ENCODE data around the gene JAKMIP1. TPM values are rescaled to one million over a fixed set of nuclear protein-coding genes. Genes with fewer than 3 reads are reported as not detected.

The JAKMIP1 gene
- total and polyA plus RNA-seq, 2 experiments from 2014 or later: not detected

- H3K27me3 ChIP-seq (replicated peaks; ENCODE audit: insufficient read depth): peaks cover 8% of the 10 kb centered on the region; the same call in 1 of the 2 replicates
- no peak overlapping the region for H3K27ac ChIP-seq
- no peaks in the 10 kb centered on the region for H3K36me3 ChIP-seq (ENCODE audit: low read depth)
- no peaks in the 10 kb centered on the region for H3K9me3 ChIP-seq (ENCODE audit: low read depth)
- H3K9ac ChIP-seq: no peak overlapping the region
- no peak overlapping the region for H3K4me3 ChIP-seq
- no peaks in the 10 kb centered on the region for H3K79me2 ChIP-seq (ENCODE audit: insufficient read depth)
- H3K9me2 ChIP-seq (ENCODE audit: insufficient read depth): no peaks in the 10 kb centered on the region
- no peaks in the 10 kb centered on the region for H3K4me1 ChIP-seq (ENCODE audit: insufficient read depth)
- no peak for DNase-seq
- in situ Hi-C loops (cut with MboI): no loop called here
- WGBS, 2 experiments (ENCODE audit: low coverage in 1 of 2, low lambda C conversion rate in 2 of 2, missing lambda C conversion rate in 2 of 2): 4 to 5% methylated on average over 4 of the region's 4 CpGs
- H3F3A ChIP-seq (ENCODE audit: insufficient read depth): no peaks in the 10 kb centered on the region
- no peaks in the 10 kb centered on the region for H4K20me1 ChIP-seq (ENCODE audit: insufficient read depth)
- no peak for TF ChIP-seq EZH2phosphoT487 (IDR thresholded peaks at IDR 0.05; ENCODE audit: insufficient read depth, low read depth)
- TF ChIP-seq EZH2 (IDR thresholded peaks at IDR 0.05; ENCODE audit: insufficient read depth, poor library complexity, severe bottlenecking): no peak
- no peak overlapping the region for H3K4me2 ChIP-seq (ENCODE audit: unreplicated experiment)
- no peak overlapping the region for H2AFZ ChIP-seq
These were observed 5.6 kb upstream of the JAKMIP1 start for GRCh38 chr4:6205973-6206372.

GRCh38 chr4:6205567-6205931 lies 5.2 kb upstream of the JAKMIP1 start:
- no peaks in the 10 kb centered on the region for H4K20me1 ChIP-seq (ENCODE audit: insufficient read depth)
- WGBS, 2 experiments (ENCODE audit: low coverage in 1 of 2, low lambda C conversion rate in 2 of 2, missing lambda C conversion rate in 2 of 2): 52 to 54% methylated on average over 4 of the region's 4 CpGs
- H3K27me3 ChIP-seq (replicated peaks; ENCODE audit: insufficient read depth): peaks cover 11% of the 10 kb centered on the region; the same call in 1 of the 2 replicates
- in situ Hi-C loops (cut with MboI): no loop called here
- TF ChIP-seq EZH2 (IDR thresholded peaks at IDR 0.05; ENCODE audit: insufficient read depth, poor library complexity, severe bottlenecking) (no peak), EZH2phosphoT487 (IDR thresholded peaks at IDR 0.05; ENCODE audit: insufficient read depth, low read depth) (no peak)
- no peaks in the 10 kb centered on the region for H3F3A ChIP-seq (ENCODE audit: insufficient read depth)
- no peak overlapping the region for H2AFZ ChIP-seq
- H3K4me3 ChIP-seq: no peak overlapping the region
- H3K4me1 ChIP-seq (ENCODE audit: insufficient read depth): no peaks in the 10 kb centered on the region
- no peak overlapping the region for H3K4me2 ChIP-seq (ENCODE audit: unreplicated experiment)
- no peak overlapping the region for H3K27ac ChIP-seq
- H3K9ac ChIP-seq: no peak overlapping the region
- DNase-seq: no peak
- H3K9me3 ChIP-seq (ENCODE audit: low read depth): no peaks in the 10 kb centered on the region
- no peaks in the 10 kb centered on the region for H3K36me3 ChIP-seq (ENCODE audit: low read depth)
- H3K9me2 ChIP-seq (ENCODE audit: insufficient read depth): no peaks in the 10 kb centered on the region
- no peaks in the 10 kb centered on the region for H3K79me2 ChIP-seq (ENCODE audit: insufficient read depth)

GRCh38 chr4:6204871-6205566 lies 4.7 kb upstream of the JAKMIP1 start:
- Histone ChIP-seq H3K4me3 (no peak overlapping the region), H2AFZ (no peak overlapping the region), H4K20me1 (ENCODE audit: insufficient read depth) (no peaks in the 10 kb centered on the region), H3K9ac (no peak overlapping the region), H3K4me1 (ENCODE audit: insufficient read depth) (no peaks in the 10 kb centered on the region), H3K27me3 (replicated peaks; ENCODE audit: insufficient read depth) (peaks cover 11% of the 10 kb centered on the region; the same call in 1 of the 2 replicates), H3K9me3 (ENCODE audit: low read depth) (no peaks in the 10 kb centered on the region), H3K27ac (no peak overlapping the region), H3K4me2 (ENCODE audit: unreplicated experiment) (no peak overlapping the region), H3F3A (ENCODE audit: insufficient read depth) (no peaks in the 10 kb centered on the region), H3K79me2 (ENCODE audit: insufficient read depth) (no peaks in the 10 kb centered on the region), H3K9me2 (ENCODE audit: insufficient read depth) (no peaks in the 10 kb centered on the region), H3K36me3 (ENCODE audit: low read depth) (no peaks in the 10 kb centered on the region)
- WGBS, 2 experiments (ENCODE audit: low coverage in 1 of 2, low lambda C conversion rate in 2 of 2, missing lambda C conversion rate in 2 of 2): 26 to 29% methylated on average over 8 of the region's 8 CpGs
- in situ Hi-C loops (cut with MboI): no loop called here
- TF ChIP-seq EZH2phosphoT487 (IDR thresholded peaks at IDR 0.05; ENCODE audit: insufficient read depth, low read depth) (no peak), EZH2 (IDR thresholded peaks at IDR 0.05; ENCODE audit: insufficient read depth, poor library complexity, severe bottlenecking) (no peak)
- DNase-seq: no peak

- H3K27ac ChIP-seq: no peak overlapping the region
- no peak overlapping the region for H3K4me2 ChIP-seq (ENCODE audit: unreplicated experiment)
- no peak overlapping the region for H3K9ac ChIP-seq
- no peak for DNase-seq
- no peaks in the 10 kb centered on the region for H3K9me2 ChIP-seq (ENCODE audit: insufficient read depth)
- H3K4me1 ChIP-seq (ENCODE audit: insufficient read depth): no peaks in the 10 kb centered on the region
- H3F3A ChIP-seq (ENCODE audit: insufficient read depth): no peaks in the 10 kb centered on the region
- H4K20me1 ChIP-seq (ENCODE audit: insufficient read depth): no peaks in the 10 kb centered on the region
- no peak overlapping the region for H3K4me3 ChIP-seq
- H3K27me3 ChIP-seq (replicated peaks; ENCODE audit: insufficient read depth): peaks cover 11% of the 10 kb centered on the region; the same call in 1 of the 2 replicates
- in situ Hi-C loops (cut with MboI): no loop called here
- no peak overlapping the region for H2AFZ ChIP-seq
- no peaks in the 10 kb centered on the region for H3K79me2 ChIP-seq (ENCODE audit: insufficient read depth)
- WGBS, 2 experiments (ENCODE audit: low coverage in 1 of 2, low lambda C conversion rate in 2 of 2, missing lambda C conversion rate in 2 of 2): 50 to 55% methylated on average over 3 of the region's 3 CpGs
- H3K36me3 ChIP-seq (ENCODE audit: low read depth): no peaks in the 10 kb centered on the region
- TF ChIP-seq EZH2 (IDR thresholded peaks at IDR 0.05; ENCODE audit: insufficient read depth, poor library complexity, severe bottlenecking) (no peak), EZH2phosphoT487 (IDR thresholded peaks at IDR 0.05; ENCODE audit: insufficient read depth, low read depth) (no peak)
- H3K9me3 ChIP-seq (ENCODE audit: low read depth): no peaks in the 10 kb centered on the region
These were observed 3.7 kb upstream of the JAKMIP1 start for GRCh38 chr4:6204098-6204497.

Data from GM23248 (cell line).